Ovary (tissue), 3 donors: ENCODE measurements around the gene WDFY4.

Experiments
- CTCF ChIP-seq, 3 donors: fragments of 450-650 bp in 2 of 3; fragments of 200-600 bp in 1 of 3; IDR thresholded peaks; one replicate each; pipeline versions ENCODE4 v1.5.1 to v1.8.0; 2016 to 2022; ENCODE audit warnings: antibody characterized with exemption in 3 of 3, mild to moderate bottlenecking in 1 of 3
- POLR2A ChIP-seq: fragments of 450-650 bp; IDR thresholded peaks from one replicate; pipeline ENCODE4 v1.6.1; 2017; ENCODE audit warnings: antibody characterized with exemption, mild to moderate bottlenecking, moderate library complexity
- donor health status: DM: no; HTN: no; CAD: no.

- no peak for TF ChIP-seq CTCF (IDR thresholded peaks at IDR 0.05)
- TF ChIP-seq POLR2A: no peak
Observed at GRCh38 chr10:48737886-48738285, 53.2 kb downstream of the WDFY4 start.
